ENCODE measurements around the gene KLF6. TPM values are rescaled to one million over a fixed set of nuclear protein-coding genes. Genes with fewer than 3 reads are reported as not detected.

The KLF6 gene
- total and polyA plus RNA-seq, 2 experiments from 2014 or later = 19.6 to 35.4 TPM

- no peak for TF ChIP-seq JUNB (IDR thresholded peaks at IDR 0.05; ENCODE audit: unreplicated experiment)
- TF ChIP-seq NANOG (IDR thresholded peaks at IDR 0.05; ENCODE audit: borderline replicate concordance) = no peak
- TF ChIP-seq EZH2phosphoT487 (IDR thresholded peaks at IDR 0.05; ENCODE audit: unreplicated experiment) = no peak
- no peak for TF ChIP-seq ZNF114 (CRISPR knock-in tag; IDR thresholded peaks at IDR 0.05)
- TF ChIP-seq EZH2 (IDR thresholded peaks at IDR 0.05; ENCODE audit: low read depth, unreplicated experiment) = no peak
- Histone ChIP-seq H3K4me1 (ENCODE audit: insufficient read depth) (peaks cover 4% of the 10 kb centered on the region), H4K20me1 (replicated peaks; ENCODE audit: insufficient read depth) (no peaks in the 10 kb centered on the region), H3K4me3 (no peak overlapping the region), H3K79me2 (replicated peaks; ENCODE audit: insufficient read depth) (no peaks in the 10 kb centered on the region), H3K4me2 (no peak overlapping the region), H3K27me3 (ENCODE audit: insufficient read depth) (no peaks in the 10 kb centered on the region), H3K9me2 (ENCODE audit: insufficient read depth) (0 out of 2 replicates have a peak, but pooled peaks cover 4% of the 10 kb centered on the region), H3K36me3 (ENCODE audit: insufficient read depth) (no peaks in the 10 kb centered on the region), H2AFZ (no peak overlapping the region), H3F3A (replicated peaks; ENCODE audit: low read depth) (no peaks in the 10 kb centered on the region), H3K27ac (ENCODE audit: low read depth) (no peak overlapping the region)
- Mint-ChIP-seq H3K27me3 (ENCODE audit: insufficient read depth, low read depth, poor library complexity) (peaks cover 2% of the 10 kb centered on the region), H3K4me1 (peaks cover 6% of the 10 kb centered on the region), H3K36me3 (ENCODE audit: low read depth) (no peaks in the 10 kb centered on the region; the same call in 1 of the 3 replicates), H3K9me3 (peaks cover 12% of the 10 kb centered on the region), H3K27ac (no peak overlapping the region), H3K4me3 (no peak overlapping the region)
- no peak for ATAC-seq
- DNase-seq (ENCODE audit: low spot score) = no peak
Observed at GRCh38 chr10:3792710-3793219, 7.8 kb upstream of the KLF6 start.

GRCh38 chr10:3791974-3792633 is 7.1 kb upstream of the KLF6 start:
- peaks cover 8% of the 10 kb centered on the region for H3K4me1 ChIP-seq (ENCODE audit: insufficient read depth)
- Mint-ChIP-seq H3K27me3 (ENCODE audit: insufficient read depth, low read depth, poor library complexity) (peaks cover 2% of the 10 kb centered on the region), H3K36me3 (ENCODE audit: low read depth) (no peaks in the 10 kb centered on the region; the same call in 1 of the 3 replicates), H3K9me3 (peaks cover 12% of the 10 kb centered on the region), H3K4me1 (peaks cover 12% of the 10 kb centered on the region), H3K27ac (no peak overlapping the region), H3K4me3 (no peak overlapping the region)
- H3K27ac ChIP-seq (ENCODE audit: low read depth) = no peak overlapping the region
- no peaks in the 10 kb centered on the region for H3K79me2 ChIP-seq (replicated peaks; ENCODE audit: insufficient read depth)
- no peak overlapping the region for H2AFZ ChIP-seq
- H4K20me1 ChIP-seq (replicated peaks; ENCODE audit: insufficient read depth) = no peaks in the 10 kb centered on the region
- H3K36me3 ChIP-seq (ENCODE audit: insufficient read depth) = no peaks in the 10 kb centered on the region
- no peak overlapping the region for H3K4me2 ChIP-seq
- 0 out of 2 replicates have a peak, but pooled peaks cover 4% of the 10 kb centered on the region for H3K9me2 ChIP-seq (ENCODE audit: insufficient read depth)
- TF ChIP-seq ZNF462 (CRISPR knock-in tag; IDR thresholded peaks at IDR 0.05) = no peak
- TF ChIP-seq STAT1 (IDR thresholded peaks at IDR 0.05; ENCODE audit: unreplicated experiment) = no peak
- TF ChIP-seq ZNF114 (CRISPR knock-in tag; IDR thresholded peaks at IDR 0.05) = no peak
- TF ChIP-seq EZH2phosphoT487 (IDR thresholded peaks at IDR 0.05; ENCODE audit: unreplicated experiment) = no peak
- no peak for TF ChIP-seq EZH2 (IDR thresholded peaks at IDR 0.05; ENCODE audit: low read depth, unreplicated experiment)
- no peak for TF ChIP-seq POLR2AphosphoS5 (IDR thresholded peaks at IDR 0.05; ENCODE audit: low read depth)
- 0 out of 2 replicates have a peak, but pooled peaks cover 3% of the 10 kb centered on the region for H3K27me3 ChIP-seq (ENCODE audit: insufficient read depth)
- ATAC-seq = no peak
- no peaks in the 10 kb centered on the region for H3F3A ChIP-seq (replicated peaks; ENCODE audit: low read depth)
- no peak for DNase-seq (ENCODE audit: low spot score)
- H3K4me3 ChIP-seq = no peak overlapping the region
